GM19455 (cell line): ENCODE data around the gene C19orf81.
"Not testable (repeated sequence)": the region's sequence is repeated elsewhere in the genome, so short reads cannot be mapped to it uniquely, and the experiment has no call there.

Experiments
- ATAC-seq: cut with Tn5 transposase; IDR thresholded peaks from one replicate; pipeline ENCODE4 v1.9.1; 2021; ENCODE audit not compliant: unreplicated experiment

The C19orf81 gene

DNA sequence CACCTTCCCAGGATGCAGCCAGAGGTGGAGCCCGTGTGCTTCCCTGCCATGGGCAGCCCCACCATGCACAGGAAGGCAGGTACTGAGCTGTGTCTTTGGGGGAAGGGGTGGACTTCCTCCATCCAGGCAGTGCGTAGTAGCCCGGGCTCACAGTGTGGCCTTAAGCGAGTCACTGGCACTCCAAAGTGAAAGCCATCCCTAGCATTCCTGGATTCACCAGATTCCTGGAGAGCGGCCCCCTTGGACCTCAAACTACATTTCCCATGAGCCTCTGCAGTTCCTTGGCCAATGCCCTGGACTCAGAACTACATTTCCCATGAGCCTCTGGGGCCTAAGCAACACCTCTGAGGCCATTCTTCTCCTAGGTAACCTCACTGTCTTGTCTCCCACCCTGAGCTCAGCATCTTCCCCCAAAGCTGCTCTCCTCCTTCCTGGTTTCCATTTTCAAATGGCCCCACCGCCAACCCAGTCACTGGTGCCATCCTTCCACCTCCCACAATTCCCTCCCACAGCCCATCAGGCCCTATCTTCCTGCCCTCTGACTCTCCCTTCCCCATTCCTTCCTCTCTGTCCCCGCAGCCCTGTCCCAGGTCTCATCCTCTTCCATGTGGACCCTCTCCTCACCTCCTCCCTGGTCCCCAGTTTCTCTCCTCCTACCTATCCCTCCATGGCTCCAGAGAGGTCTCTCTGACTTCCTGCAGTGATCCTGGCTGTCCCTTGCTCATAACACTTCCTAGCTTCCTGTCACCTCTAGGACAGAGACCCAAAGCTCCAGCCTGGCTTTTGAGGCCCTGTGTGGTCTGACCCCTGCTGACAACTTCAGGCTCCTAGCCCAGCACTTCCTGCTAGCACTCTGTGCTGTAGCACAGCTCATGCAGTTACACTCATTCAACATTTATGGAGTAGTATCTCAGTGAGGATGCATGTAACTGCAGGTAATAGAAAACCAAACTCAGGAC, at the start of gene C19orf81:
Gene C19orf81, plus strand, starts transcription at position 13 of the 959 bp plus-strand sequence. Its CDS starts 0 bp downstream, at position 13.
- no peak for ATAC-seq

- ATAC-seq: no peak
Measured at GRCh38 chr19:50601407-50602088, 47.7 kb upstream of the C19orf81 start.

DNA sequence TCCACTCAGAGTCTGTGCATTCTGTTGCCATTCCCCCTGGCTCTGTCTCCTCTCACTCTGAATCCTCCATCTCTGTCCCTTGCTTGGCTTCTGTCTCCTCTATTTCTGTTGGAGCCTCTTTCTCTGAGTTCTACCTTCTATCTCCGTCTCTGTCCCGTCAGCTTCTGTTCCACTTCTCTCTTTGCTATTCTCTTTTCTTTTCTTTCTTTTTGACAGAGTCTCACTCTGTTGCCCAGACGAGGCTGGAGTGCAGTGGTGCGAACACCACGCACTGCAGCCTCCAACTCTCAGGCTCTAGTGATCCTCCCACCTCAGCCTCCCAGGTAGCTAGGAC, 47.2 kb upstream of the C19orf81 start:
- ATAC-seq: no peak

- no peak for ATAC-seq
Measured at GRCh38 chr19:50602496-50602895, 46.7 kb upstream of the C19orf81 start.

GRCh38 chr19:50602935-50603334, 46.3 kb upstream of the C19orf81 start:
- ATAC-seq: no peak

DNA sequence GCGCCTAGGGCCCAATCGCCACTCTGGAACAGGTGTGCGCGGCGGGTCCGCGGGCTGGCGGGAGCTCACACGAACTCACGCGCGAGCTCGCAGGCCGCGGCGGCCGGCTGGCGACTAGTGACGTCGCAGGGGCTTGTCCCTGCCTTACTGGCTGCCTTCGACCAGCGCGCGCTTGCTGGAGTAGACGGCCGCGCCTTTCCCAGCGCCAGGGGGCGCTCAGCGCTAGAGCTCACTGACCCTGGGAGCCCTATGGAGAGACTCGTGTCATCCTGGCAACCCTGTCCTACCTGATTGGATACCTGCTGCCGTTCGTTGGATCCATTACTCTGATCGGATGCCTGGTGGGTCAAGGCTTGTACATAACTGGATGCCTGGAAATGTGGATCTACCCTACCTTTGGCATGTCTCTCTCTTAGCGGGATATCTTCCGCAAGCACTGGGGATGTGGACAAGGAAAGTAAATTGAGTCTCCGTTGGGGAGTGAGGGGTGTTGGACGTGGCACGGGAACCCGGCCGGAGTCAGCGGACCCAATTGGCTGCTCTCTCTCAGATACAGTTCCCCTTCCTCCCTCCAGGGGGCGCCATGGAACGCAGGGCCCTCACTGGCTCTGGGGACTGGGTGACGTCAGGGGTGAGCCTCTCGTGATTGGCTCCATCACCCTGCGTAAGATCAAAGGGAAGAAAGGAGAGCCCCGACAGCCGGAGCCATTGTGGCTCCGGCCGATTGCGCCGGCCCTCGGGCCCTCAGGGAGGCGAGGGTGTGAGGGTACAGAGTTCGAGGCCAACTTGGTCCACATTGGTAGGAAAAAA, 44.8 kb upstream of the C19orf81 start:
- not testable (repeated sequence) for ATAC-seq

DNA sequence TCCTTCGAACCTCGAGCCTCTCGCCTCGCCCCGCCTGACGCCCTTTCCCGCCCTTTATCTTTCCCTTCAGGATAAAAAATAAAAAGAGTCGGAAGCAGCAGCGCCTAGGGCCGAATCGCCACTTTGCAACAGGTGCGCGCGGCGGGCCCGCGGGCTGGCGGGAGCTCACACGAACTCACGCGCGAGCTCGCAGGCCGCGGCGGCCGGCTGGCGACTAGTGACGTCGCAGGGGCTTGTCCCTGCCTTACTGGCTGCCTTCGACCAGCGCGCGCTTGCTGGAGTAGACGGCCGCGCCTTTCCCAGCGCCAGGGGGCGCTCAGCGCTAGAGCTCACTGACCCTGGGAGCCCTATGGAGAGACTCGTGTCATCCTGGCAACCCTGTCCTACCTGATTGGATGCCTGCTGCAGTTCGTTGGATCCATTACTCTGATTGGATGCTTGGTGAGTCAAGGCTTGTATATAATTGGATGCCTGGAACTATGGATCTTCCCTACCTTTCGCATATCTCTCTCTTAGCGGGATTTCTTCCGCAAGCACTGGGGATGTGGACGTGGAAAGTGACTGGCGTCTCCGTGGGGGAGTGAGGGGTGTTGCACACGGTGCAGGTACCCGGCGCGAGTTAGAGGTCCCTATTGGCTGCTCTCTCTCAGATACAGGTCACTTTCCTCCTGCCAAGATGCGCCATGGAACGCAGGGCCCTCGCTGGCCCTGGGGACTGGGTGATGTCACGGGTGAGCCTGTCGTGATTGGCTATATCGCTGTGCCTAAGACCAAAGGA, 43.0 kb upstream of the C19orf81 start:
- ATAC-seq: not testable (repeated sequence)

DNA sequence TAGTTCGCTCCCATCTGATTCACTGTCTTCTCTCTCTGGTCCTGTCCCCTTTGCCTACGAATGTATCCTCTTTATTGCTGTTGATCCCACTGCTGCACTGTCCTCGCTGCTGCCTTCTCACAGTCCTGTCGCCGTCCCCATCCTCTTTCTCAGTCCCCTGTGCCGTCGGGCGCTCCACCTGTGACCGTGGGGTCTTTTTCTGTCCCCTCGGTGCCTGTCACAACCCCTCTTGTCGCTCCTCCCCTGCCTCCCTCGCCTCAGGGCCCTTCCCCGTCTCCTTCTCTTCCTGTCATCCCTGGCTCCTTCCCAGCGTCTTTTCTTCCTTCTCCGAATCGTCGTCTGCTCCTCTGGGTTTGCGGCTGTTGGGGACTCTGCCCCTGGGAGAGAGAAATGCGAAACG, 41.9 kb upstream of the C19orf81 start:
- no peak for ATAC-seq

DNA sequence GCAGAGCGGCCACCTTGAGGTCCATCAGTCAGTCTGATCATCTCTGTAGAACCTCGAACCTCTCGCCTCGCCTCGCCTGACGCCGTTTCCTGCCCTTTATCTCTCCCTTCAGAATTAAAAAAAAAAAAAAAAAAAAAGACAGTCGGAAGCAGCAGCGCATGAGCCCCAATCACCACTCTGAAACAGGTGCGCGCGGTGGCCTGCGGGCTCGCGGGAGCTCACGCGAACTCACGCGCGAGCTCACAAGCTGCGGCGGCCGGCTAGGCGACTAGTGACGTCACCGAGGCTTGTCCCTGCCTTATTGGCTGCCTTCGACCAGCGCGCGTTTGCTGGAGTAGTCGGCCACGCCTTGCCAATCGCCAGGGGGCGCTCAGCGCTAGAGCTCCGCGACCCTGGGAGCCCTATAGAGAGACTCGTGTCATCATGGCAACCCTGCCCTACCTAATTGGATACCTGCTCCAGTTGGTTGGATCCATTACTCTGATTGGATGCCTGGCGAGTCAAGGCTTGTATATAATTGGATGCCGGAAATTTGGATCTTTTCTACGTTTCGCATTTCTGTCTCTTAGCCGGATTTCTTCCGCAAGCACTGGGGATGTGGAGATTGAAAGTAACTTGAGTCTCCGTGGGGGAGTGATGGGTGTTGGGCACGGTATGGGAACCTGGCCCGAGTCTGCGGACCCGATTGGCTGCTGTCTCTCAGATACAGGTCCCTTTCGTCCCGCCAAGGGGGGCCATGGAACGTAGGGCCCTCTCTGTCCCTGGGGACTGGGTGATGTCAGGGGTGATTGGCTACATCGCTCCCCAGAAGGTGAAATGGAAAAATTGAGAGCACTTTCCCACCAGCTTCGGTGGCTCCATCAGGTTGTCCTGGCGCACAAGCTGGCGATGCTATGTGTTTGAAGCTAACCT, 41.1 kb upstream of the C19orf81 start:
- ATAC-seq: no peak

- ATAC-seq: not testable (repeated sequence)
Measured at GRCh38 chr19:50612504-50613404, 36.5 kb upstream of the C19orf81 start.

DNA sequence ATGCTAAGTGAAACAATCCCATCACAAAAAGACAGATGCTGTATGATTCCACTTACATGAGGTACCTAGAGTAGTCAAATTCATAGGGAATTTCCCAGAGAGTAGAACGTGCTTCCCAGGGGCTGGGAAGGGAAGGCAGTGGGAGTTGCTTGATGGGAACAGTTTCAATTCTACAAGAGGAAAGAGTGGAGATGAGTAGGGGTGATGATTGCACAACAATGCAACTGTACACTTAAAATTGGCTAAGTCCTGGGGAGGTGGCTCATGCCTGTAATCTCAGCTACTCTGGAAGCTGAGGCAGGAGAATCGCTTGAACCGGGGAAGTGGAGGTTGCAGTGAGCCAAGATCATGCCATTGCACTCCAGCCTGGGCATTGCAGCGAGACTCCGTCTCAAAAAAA, 30.9 kb upstream of the C19orf81 start:
- not testable (repeated sequence) for ATAC-seq

DNA sequence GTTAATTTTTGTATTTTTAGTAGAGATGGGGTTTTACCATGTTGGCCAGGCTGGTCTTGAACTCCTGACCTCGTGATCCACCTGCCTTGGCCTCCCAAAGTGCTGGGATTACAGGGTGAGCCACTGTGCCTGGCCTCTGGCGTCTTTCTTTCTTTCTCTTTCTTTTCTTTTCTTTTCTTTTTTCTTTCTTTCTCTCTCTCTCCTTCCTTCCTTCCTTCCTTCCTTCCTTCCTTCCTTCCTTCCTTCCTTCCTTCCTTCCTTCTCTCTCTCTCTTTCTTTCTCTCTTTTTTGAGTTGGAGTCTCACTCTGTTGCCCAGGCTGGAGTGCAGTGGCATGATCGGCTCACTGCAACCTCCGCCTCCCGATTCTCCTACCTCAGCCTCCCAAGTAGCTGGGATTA, 30.1 kb upstream of the C19orf81 start:
- not testable (repeated sequence) for ATAC-seq

GRCh38 chr19:50620394-50620906, 28.8 kb upstream of the C19orf81 start:
- ATAC-seq: not testable (repeated sequence)

DNA sequence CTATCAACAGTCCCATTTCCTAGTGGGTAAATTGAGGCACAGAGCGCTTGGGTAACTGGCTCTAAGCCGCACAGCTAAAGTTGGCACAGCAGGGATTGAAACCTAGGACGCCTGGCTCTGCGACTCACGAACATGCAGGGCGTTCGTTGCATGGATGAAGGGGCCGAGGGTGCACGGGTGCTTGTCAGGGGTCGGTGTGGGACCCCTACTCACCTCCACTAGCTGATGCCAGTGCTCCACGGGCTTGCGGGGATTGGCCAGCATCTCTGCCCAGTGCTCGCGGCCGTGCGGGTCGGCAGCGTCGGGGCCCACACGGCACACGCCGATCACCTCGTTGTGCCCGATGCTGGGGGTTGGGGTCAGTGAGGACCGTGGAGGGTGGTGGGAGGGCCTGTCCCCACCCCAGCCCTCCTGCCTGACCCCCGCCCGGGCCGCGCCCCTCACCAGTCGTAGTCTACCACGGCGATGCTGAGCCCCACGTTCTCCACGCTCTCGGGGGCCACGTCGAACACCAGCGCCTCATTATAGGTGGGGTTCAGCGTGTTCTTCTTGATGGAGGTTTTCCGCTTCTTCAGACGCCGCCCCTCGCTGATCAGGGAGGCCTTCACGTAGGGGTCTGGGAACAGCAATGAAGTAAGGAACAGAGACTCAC, 24.2 kb upstream of the C19orf81 start:
- ATAC-seq: no peak

DNA sequence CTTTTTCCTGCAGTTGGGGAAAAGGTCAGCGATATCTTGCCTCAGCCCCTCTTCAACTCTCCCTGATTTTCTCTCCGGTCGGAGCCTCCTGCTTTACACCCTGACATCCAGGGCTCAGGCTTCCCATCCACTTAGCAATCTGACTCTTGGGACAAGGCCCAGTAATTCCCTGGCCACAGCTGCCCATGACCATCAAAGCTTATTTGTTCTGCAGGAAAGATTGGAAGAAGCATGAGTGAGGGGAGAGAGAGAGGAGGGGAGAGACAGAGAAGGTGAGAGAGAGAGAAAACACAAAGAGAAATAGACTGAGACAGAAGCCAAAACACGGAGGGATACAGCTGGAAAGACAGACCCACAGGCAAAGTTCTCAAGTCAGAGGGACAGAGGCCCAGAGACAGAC, 23.2 kb upstream of the C19orf81 start:
- ATAC-seq: no peak

GRCh38 chr19:50626795-50627194, 22.4 kb upstream of the C19orf81 start:
- no peak for ATAC-seq

DNA sequence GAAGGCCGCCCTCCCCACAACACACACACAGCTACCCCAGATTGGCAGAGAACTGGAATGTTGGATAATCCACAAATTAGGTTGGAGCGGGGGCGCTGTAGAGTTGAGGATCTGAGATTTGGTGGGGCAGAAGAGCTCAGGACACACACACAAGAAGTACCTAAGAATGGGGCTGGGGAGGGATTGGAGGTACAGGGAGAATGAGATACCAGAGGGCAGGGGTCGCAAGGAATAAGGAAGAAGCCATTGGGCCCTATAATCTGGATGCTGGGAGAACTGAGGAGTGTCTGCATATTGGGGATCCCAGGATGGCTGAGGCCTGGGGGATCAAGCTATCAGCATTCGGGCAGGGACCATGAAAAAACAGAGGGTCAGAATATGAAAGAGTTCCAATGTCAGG, 21.1 kb upstream of the C19orf81 start:
- ATAC-seq: no peak

GRCh38 chr19:50628551-50628950, 20.7 kb upstream of the C19orf81 start:
- ATAC-seq: no peak
